SK-N-SH treated with all-trans-retinoic acid at 6 μM for 48 hours (cell line): ENCODE data around the gene ZNF792.

Experiments
- ARNTL ChIP-seq: fragments of 450-650 bp; formaldehyde crosslinking; IDR thresholded peaks from 2 replicates; pipeline ENCODE4 v1.5.0; 2020; ENCODE audit warnings: low read depth, mild to moderate bottlenecking, moderate library complexity, borderline replicate concordance
- ISL1 ChIP-seq: fragments of 250-450 bp; sonication (Bioruptor Pico); IDR thresholded peaks from 2 replicates; pipeline ENCODE4 v2.1.2; 2022; ENCODE audit warnings: mild to moderate bottlenecking, moderate library complexity

GRCh38 chr19:34936184-34936583 is 27.8 kb downstream of the ZNF792 start:
- TF ChIP-seq ARNTL (CRISPR knock-in tag) = no peak
- TF ChIP-seq ISL1 = no peak
